CD4-positive, alpha-beta T cell treated with Interleukin-17A for 4 hours (primary cell): ENCODE data around the gene EEF1AKMT4.

ENCODE experiments used
- DNase-seq: peaks from one replicate; pipeline ENCODE4 v3.0.0-alpha.2; 2020; ENCODE audit warnings: mixed read lengths

Gene EEF1AKMT4

DNA sequence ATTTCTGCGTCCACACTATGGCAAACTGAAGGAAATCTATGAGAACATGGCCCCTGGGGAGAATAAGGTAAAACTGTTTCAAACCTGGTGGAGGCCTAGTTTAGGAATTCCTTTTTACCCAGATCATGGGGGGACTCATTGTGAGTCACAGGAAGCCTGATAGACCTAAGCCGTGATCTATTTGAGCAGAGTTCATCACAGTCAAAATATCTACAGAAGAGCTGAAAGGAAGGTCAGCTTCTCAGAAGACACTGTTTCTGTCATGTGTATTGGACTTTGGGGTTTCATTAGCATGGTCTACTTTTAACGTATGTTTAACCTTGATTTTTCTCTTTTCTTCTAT lies 50.9 kb downstream of the EEF1AKMT4 start:
- no peak for DNase-seq

DNA sequence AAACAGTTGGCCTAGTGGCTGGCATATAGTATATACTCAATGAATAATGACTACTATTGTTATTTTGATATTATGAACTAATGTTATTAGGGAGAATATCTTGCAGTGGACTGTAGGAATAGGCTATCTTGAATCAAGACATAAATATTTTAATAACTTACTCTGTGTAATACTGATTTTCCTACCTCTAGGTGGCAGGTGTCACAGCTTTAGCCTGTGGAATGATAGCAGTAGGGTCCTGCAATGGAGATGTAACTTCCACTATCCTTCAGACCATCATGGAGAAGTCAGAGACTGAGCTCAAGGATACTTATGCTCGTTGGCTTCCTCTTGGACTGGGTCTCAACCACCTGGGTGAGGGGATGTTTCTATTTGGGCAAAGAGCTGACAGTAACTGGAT lies 56.1 kb downstream of the EEF1AKMT4 start:
- no peak for DNase-seq

DNA sequence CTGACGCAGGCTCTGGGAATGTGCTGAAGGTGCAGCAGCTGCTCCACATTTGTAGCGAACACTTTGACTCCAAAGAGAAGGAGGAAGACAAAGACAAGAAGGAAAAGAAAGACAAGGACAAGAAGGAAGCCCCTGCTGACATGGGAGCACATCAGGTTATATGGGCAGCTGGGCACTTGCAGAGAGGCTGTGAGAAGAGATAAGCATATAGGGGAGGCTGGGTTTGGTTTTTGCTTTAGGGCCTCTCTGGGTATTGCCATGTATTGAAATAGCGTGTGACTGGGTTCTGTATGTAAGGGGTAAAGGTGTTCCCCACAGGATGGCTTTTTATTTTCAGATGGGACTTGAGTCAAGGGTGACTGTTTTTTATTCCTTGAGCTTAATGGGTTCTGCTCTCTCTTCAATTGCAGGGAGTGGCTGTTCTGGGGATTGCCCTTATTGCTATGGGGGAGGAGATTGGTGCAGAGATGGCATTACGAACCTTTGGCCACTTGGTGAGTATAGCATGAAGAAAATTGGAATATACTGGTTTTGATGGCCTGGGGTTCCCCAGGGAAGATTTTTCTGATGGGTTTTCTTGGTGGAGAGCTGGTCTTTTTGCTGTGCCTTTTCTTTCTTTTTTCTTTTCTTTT lies 57.0 kb downstream of the EEF1AKMT4 start:
- DNase-seq = no peak

DNA sequence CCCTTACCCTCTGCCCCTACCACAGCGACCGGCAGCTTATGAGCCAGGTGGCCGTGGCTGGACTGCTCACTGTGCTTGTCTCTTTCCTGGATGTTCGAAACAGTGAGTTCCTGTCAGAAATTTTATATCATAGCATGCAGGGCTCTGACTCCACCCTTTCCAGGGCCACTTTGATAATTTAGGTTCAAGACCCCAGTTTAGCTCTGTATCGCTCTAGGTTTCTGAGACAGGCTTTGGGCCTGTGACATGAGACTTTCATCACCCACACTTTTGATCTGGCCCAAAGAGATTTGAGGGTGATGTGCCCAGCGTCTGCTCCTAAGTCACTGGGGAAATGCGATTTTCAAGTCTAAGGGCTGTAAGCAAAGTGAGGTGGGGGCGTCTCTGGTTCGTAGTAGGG lies 58.4 kb downstream of the EEF1AKMT4 start:
- no peak for DNase-seq
